Measurements from ENCODE around the gene RNF114.
"Not testable (repeated sequence)": the region's sequence is repeated elsewhere in the genome, so short reads cannot be mapped to it uniquely, and the experiment has no call there.

Gene RNF114

GRCh38 chr20:49982346-49983122 lies 46.3 kb downstream of the RNF114 start, which contains the start of gene SNAI1:
Gene SNAI1 (plus strand): TSS chr20:49982980. CDS start chr20:49983060, 80 bp downstream.
- no peak for FAIRE-seq
- DNase-seq (ENCODE audit: extremely low spot score, insufficient read length, low read depth), result peak; percentile 99

- no peak for DNase-seq (ENCODE audit: extremely low spot score, insufficient read length, low read depth)
- no peak for FAIRE-seq
Observed at GRCh38 chr20:49983123-49983847, 47.1 kb downstream of the RNF114 start.

DNA sequence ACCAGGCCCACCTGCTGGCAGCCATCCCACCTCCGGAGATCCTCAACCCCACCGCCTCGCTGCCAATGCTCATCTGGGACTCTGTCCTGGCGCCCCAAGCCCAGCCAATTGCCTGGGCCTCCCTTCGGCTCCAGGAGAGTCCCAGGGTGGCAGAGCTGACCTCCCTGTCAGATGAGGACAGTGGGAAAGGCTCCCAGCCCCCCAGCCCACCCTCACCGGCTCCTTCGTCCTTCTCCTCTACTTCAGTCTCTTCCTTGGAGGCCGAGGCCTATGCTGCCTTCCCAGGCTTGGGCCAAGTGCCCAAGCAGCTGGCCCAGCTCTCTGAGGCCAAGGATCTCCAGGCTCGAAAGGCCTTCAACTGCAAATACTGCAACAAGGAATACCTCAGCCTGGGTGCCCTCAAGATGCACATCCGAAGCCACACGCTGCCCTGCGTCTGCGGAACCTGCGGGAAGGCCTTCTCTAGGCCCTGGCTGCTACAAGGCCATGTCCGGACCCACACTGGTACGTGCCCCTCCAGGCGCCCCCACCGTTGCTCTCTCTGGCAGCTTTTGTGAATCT lies 47.7 kb downstream of the RNF114 start:
- DNase-seq (ENCODE audit: extremely low spot score, insufficient read length, low read depth), result no peak
- no peak for FAIRE-seq

GRCh38 chr20:49984426-49985153 lies 48.4 kb downstream of the RNF114 start:
- DNase-seq (ENCODE audit: extremely low spot score, insufficient read length, low read depth), result no peak
- FAIRE-seq, result no peak

GRCh38 chr20:49985157-49985556 lies 49.0 kb downstream of the RNF114 start:
- no peak for DNase-seq (ENCODE audit: extremely low spot score, insufficient read length, low read depth)
- no peak for FAIRE-seq

DNA sequence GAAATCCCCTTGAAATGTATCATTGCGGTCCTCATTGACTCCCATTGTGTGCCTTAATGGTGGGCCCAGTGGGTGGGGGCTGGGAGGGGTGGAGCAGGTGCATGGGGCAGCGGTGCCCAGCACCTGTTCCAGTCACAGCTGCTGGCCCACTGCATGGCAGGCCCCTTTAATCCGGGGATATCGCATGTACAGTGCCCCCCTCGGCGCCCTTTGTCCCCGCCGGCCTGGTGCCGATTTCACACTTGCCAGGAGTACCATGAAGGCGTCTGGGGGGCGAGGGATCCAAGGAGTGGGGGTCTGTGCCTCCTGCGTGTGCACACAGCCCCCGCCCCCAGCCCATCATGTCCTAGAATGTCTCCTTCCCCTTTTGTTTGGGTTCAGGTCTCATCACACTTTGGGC lies 49.4 kb downstream of the RNF114 start:
- DNase-seq (ENCODE audit: extremely low spot score, insufficient read length, low read depth) (no peak), FAIRE-seq (no peak)

- DNase-seq (ENCODE audit: extremely low spot score, insufficient read length, low read depth) (no peak), FAIRE-seq (no peak)
Observed at GRCh38 chr20:49986049-49986448, 49.9 kb downstream of the RNF114 start.

DNA sequence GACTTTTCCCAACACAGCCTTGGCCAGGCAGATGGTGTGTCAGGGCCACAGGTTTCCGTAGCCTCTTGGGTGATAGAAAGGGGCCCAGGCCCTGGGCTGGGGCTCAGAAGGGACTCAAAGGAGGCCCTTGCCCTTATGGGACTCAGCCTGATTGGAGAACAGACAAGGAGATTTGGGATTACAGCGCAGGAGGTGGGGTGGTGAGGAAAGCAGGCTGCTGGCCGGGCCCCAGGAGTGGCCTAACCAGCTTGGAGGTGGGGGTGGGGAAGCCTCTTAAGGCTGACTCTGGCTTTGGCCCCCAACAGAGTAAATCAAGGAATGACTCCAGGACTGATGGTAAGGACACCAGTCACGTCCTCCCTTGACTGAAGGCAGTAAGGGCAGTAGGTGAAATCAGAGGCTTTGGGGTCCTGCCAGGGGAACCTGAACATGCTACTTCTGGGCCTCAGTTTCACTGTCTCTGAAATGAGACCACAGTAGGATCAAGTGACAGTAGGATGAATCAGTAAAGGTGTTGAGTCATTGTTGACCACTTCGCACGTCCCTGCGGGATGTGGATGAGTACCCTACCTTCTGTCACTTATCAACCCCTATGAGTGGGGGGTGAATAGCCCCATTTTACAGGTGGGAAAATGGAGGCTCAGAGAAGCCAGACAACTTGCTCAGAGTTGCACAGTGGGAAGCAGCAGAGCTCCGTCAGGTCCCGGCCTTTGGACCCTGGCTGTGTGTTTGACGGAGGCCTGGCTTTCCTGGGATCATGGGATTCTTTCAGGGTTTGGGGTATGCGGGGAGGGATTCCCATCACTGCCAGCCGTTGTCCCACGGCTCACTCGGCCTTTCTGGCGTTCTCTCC lies 51.0 kb downstream of the RNF114 start:
- FAIRE-seq, result no peak
- no peak for DNase-seq (ENCODE audit: extremely low spot score, insufficient read length, low read depth)

GRCh38 chr20:49987868-49988690 lies 51.9 kb downstream of the RNF114 start:
- FAIRE-seq (no peak), DNase-seq (ENCODE audit: extremely low spot score, insufficient read length, low read depth) (no peak)

- no peak for FAIRE-seq
- no peak for DNase-seq (ENCODE audit: extremely low spot score, insufficient read length, low read depth)
Observed at GRCh38 chr20:49989234-49990065, 53.3 kb downstream of the RNF114 start.

- FAIRE-seq (no peak), DNase-seq (ENCODE audit: extremely low spot score, insufficient read length, low read depth) (no peak)
Observed at GRCh38 chr20:49990271-49990720, 54.1 kb downstream of the RNF114 start.

DNA sequence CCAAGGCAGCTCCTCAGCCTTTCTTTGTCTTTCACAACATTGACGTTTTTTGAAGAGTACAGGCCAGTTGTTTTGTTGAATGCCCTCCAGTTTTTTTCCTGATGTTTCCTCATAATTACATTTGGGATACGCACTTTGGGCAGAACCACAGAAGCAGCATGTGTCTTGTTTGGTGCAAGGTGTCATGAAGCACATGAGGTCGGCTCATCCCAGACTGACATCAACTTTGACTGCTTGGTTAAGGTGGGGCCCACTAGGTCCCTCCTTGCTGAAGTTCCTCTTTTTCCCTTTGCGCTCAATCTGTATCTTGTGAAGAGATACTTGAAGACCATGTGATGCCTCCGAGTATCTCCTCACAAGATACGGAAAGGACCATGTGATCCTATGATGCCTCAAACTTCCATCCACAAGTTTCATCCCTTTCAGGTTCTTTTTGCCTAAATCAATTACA lies 57.1 kb downstream of the RNF114 start:
- FAIRE-seq, result no peak

GRCh38 chr20:49995586-49995985 lies 59.4 kb downstream of the RNF114 start:
- FAIRE-seq (no peak), DNase-seq (ENCODE audit: extremely low spot score, insufficient read length, low read depth) (no peak)

More for the DNA sequence above, 57.1 kb downstream of the RNF114 start:
- DNase-seq (ENCODE audit: extremely low spot score, insufficient read length, low read depth), result no peak

DNA sequence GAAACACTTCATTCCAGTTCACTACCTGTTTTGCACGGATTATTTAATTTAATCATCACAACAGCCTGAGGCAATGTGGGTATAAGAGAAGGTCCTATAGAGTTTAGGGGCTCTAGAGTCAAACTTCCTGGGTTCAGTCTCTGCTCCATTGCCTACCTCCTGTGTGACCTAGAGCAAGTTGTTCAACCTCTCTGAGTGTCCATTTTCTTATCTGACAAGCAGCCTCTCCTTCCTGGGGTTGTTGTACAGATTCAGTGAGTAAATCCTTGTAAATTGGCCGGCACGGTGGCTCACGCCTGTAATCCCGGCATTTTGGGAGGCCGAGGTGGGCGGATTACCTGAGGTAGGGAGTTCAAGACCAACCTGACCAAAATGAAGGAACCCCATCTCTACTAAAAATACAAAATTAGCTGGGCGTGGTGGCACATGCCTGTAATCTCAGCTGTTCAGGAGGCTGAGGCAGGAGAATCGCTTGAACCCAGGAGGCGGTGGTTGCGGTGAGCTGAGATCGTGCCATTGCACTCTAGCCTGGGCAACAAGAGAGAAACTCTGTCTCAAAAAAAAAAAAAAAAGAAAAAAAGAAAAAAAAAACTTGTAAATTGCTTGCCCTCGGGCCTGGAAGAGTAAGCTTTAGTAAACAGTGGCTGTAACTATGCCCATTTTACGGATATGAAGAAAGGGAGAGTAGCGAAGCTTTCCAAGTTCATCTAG lies 62.4 kb downstream of the RNF114 start:
- not testable (repeated sequence) for DNase-seq (ENCODE audit: extremely low spot score, insufficient read length, low read depth); FAIRE-seq

GRCh38 chr20:49999329-49999728 lies 63.1 kb downstream of the RNF114 start:
- DNase-seq (ENCODE audit: extremely low spot score, insufficient read length, low read depth) (peak; percentile 42), FAIRE-seq (peak; percentile 50)

DNA sequence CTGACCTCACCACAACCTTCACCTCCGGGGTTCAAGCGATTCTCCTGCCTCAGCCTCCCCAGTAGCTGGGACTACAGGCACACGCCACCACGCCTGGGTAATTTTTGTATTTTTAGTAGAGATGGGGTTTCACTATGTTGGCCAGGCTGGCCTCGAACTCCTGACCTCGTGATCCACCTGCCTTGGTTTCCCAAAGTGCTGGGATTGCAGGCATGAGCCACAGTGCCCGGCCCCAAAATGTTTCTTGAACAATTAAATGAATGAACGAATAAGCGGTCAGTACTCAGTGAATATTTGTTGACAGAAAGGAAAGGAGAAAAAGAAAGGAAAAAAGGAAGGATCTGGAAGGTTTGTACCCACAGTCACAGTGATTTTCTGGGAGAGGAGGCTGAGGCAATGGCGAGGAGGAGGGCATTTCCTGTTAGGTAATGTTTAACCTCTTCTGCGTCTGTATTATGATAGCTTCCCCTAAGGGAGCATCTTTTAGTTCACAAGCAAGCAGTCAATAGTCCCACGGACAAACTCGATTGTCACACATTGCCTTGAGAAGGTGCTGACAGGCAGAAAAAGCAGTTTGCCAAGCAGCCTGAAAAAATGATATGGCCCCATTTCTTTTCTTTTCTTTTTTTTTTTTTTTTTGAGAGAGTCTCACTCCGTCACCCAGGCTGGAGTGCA lies 64.5 kb downstream of the RNF114 start:
- not testable (repeated sequence) for DNase-seq (ENCODE audit: extremely low spot score, insufficient read length, low read depth); FAIRE-seq
